ENCODE results near the gene TRMT10A. TPM values are rescaled to one million over a fixed set of nuclear protein-coding genes. Genes with fewer than 3 reads are reported as not detected.
A peak's percentile ranks its signal among the peaks of the same experiment; 100 is the strongest.

Gene TRMT10A, protein sequence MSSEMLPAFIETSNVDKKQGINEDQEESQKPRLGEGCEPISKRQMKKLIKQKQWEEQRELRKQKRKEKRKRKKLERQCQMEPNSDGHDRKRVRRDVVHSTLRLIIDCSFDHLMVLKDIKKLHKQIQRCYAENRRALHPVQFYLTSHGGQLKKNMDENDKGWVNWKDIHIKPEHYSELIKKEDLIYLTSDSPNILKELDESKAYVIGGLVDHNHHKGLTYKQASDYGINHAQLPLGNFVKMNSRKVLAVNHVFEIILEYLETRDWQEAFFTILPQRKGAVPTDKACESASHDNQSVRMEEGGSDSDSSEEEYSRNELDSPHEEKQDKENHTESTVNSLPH
- total RNA-seq, result 10 to 100 TPM in 1 of 2 donors, 1 to 10 TPM in 1; 3.3 to 21.8 TPM

GRCh38 chr4:99563310-99564186 is at the start of gene TRMT10A:
TSS of gene TRMT10A (minus strand) at chr4:99564039. CDS start at chr4:99559338, 4,701 bp downstream.
- Histone ChIP-seq H3K36me3 (replicated peaks in 1 of 2; ENCODE audit: insufficient read depth in 1 of 2, low read depth in 2 of 2) (no peaks in the 10 kb centered on the region), H3K9me3 (no peaks in the 10 kb centered on the region), H3K27me3 (no peaks in the 10 kb centered on the region), H3K4me3 (peak within 1 kb of the TSS; percentile 8 to 24), H3K4me1 (peaks cover 6% of the 10 kb centered on the region), H3K27ac (peak within 1 kb of the TSS; percentile 82 to 97 (median 94))
- intact Hi-C loops (cut with DNase I), result loop anchor here (10.0 kb wide), 1 partner anchor 241 kb away; no protein-coding TSS in a partner anchor
- ATAC-seq (peak; percentile 97), DNase-seq (peak; percentile 97 to 98 (median 98))
- TF ChIP-seq, protein P1, sequence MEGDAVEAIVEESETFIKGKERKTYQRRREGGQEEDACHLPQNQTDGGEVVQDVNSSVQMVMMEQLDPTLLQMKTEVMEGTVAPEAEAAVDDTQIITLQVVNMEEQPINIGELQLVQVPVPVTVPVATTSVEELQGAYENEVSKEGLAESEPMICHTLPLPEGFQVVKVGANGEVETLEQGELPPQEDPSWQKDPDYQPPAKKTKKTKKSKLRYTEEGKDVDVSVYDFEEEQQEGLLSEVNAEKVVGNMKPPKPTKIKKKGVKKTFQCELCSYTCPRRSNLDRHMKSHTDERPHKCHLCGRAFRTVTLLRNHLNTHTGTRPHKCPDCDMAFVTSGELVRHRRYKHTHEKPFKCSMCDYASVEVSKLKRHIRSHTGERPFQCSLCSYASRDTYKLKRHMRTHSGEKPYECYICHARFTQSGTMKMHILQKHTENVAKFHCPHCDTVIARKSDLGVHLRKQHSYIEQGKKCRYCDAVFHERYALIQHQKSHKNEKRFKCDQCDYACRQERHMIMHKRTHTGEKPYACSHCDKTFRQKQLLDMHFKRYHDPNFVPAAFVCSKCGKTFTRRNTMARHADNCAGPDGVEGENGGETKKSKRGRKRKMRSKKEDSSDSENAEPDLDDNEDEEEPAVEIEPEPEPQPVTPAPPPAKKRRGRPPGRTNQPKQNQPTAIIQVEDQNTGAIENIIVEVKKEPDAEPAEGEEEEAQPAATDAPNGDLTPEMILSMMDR (IDR thresholded peaks at IDR 0.05), result peak in 4 of 7 experiments; percentile 22 to 25 (median 22)
- TF ChIP-seq POLR2A (IDR thresholded peaks at IDR 0.05), result peak; percentile 68 to 91 (median 88)
- whole genome bisulfite sequencing, 2 donors, result 0 to 1% methylated on average over 42 to 48 of the region's 48 CpGs

DNA sequence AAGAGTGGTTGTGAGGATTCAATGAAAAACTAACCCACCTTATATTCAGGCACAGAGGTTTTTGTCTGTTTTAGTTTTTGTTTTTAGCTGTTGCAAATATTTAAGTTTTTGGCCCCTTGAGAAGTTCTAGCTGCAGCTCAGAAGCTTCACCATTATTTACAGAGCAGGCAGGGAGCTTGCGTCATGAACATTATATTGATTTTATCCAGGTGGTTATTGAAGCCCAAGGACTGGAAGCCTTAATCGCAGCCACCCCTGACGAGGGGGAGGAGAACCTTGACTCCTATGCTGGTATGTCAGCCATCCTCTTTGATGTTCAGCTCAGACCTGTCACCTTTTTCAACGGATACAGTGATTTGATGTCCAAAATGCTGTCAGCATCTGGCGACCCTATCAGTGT is 48.9 kb upstream of the TRMT10A start:
- peaks cover 4% of the 10 kb centered on the region for H3K4me1 ChIP-seq
- intact Hi-C loops (cut with DNase I), result no loop called here
- no peaks in the 10 kb centered on the region for H3K9me3 ChIP-seq
- no peak for TF ChIP-seq POLR2A (IDR thresholded peaks at IDR 0.05)
- no peaks in the 10 kb centered on the region for H3K36me3 ChIP-seq (replicated peaks in 1 of 2; ENCODE audit: insufficient read depth in 1 of 2, low read depth in 2 of 2)
- no peaks in the 10 kb centered on the region for H3K27me3 ChIP-seq
- WGBS, 2 donors, result 21% methylated on average over 5 of the region's 5 CpGs
- DNase-seq (peak in 3 of 4 donors; percentile 7 to 48 (median 20)), ATAC-seq (peak; percentile 80)
- no peak overlapping the region for H3K27ac ChIP-seq
- no peak overlapping the region for H3K4me3 ChIP-seq

- no peaks in the 10 kb centered on the region for H3K36me3 ChIP-seq (replicated peaks in 1 of 2; ENCODE audit: insufficient read depth in 1 of 2, low read depth in 2 of 2)
- ATAC-seq (no peak), DNase-seq (no peak)
- H3K27ac ChIP-seq, result no peak overlapping the region
- no peaks in the 10 kb centered on the region for H3K27me3 ChIP-seq
- TF ChIP-seq POLR2A (IDR thresholded peaks at IDR 0.05), result no peak
- TF ChIP-seq, protein P1 (IDR thresholded peaks at IDR 0.05), result no peak
- WGBS, 2 donors, result 73 to 76% methylated on average over 3 of the region's 3 CpGs
- no peak overlapping the region for H3K4me3 ChIP-seq
- no peaks in the 10 kb centered on the region for H3K9me3 ChIP-seq
- intact Hi-C loops (cut with DNase I), result no loop called here
- peaks cover 4% of the 10 kb centered on the region for H3K4me1 ChIP-seq
Observed at GRCh38 chr4:99612281-99612680, 48.4 kb upstream of the TRMT10A start.

DNA sequence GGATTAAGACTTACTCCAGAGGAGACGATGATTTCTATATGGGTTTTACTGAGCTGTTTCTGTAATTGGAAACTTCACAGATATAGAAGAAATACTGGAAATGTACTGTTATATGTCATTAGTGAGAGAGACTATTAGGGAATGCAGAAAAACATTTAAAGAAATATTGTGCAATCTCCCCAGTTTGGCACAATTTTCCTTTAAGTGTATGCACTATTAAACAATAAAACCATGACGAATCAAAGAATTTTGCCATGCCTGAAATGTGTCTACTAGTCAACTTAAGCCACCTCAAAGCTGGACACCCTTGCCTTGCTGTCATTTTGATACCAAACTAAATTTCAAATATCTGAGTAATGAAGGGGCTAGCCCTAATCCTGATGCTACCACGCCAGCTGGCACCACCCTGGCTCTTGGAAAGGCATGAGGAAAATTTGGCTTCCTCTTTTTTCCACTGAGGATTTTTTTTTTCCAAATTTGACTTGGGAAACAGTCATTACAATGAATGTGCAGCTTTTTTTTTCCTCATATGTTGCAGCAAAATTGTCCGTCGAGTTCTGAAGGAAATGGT is 46.9 kb upstream of the TRMT10A start:
- intact Hi-C loops (cut with DNase I), result no loop called here
- no peak for DNase-seq
- WGBS, 2 donors, result 79 to 87% methylated on average over 5 of the region's 5 CpGs
- no peak overlapping the region for H3K27ac ChIP-seq
- H3K27me3 ChIP-seq, result no peaks in the 10 kb centered on the region
- H3K36me3 ChIP-seq (replicated peaks in 1 of 2; ENCODE audit: insufficient read depth in 1 of 2, low read depth in 2 of 2), result no peaks in the 10 kb centered on the region
- no peak for ATAC-seq
- H3K9me3 ChIP-seq, result no peaks in the 10 kb centered on the region
- no peak for TF ChIP-seq POLR2A (IDR thresholded peaks at IDR 0.05)
- TF ChIP-seq, protein P1 (IDR thresholded peaks at IDR 0.05), result no peak
- H3K4me3 ChIP-seq, result no peak overlapping the region
- peaks cover 4% of the 10 kb centered on the region for H3K4me1 ChIP-seq

GRCh38 chr4:99608417-99608816 is 44.6 kb upstream of the TRMT10A start:
- no peak overlapping the region for H3K27ac ChIP-seq
- H3K4me1 ChIP-seq, result peaks cover 4% of the 10 kb centered on the region
- H3K4me3 ChIP-seq, result no peak overlapping the region
- no peaks in the 10 kb centered on the region for H3K36me3 ChIP-seq (replicated peaks in 1 of 2; ENCODE audit: insufficient read depth in 1 of 2, low read depth in 2 of 2)
- ATAC-seq (no peak), DNase-seq (no peak)
- no peaks in the 10 kb centered on the region for H3K27me3 ChIP-seq
- intact Hi-C loops (cut with DNase I), result no loop called here
- no peaks in the 10 kb centered on the region for H3K9me3 ChIP-seq
- TF ChIP-seq, protein P1 (IDR thresholded peaks at IDR 0.05), result no peak
- WGBS, 2 donors, result 78 to 85% methylated on average over 5 of the region's 5 CpGs

Measured in body of pancreas (tissue), 4 donors.